KMS-11 (cell line): ENCODE results near the gene DSTN.

ENCODE experiments used
- H2AFZ ChIP-seq: fragments of 200-600 bp; sonication (generic); 2 replicates; pipeline ENCODE4 v1.6.1; 2016; ENCODE audit warnings: antibody characterized with exemption, mixed run types, low read depth
- H3K27ac ChIP-seq: fragments of 200-600 bp; sonication (generic); 2 replicates; pipeline ENCODE4 v1.6.1; 2016; ENCODE audit warnings: mild to moderate bottlenecking, mixed run types
- H3K27me3 ChIP-seq: fragments of 200-600 bp; sonication (generic); 2 replicates; pipeline ENCODE4 v1.6.1; 2017; ENCODE audit warnings: mild to moderate bottlenecking, low read depth, mixed run types, moderate library complexity; ENCODE audit not compliant: insufficient read depth
- H3K36me3 ChIP-seq: fragments of 200-600 bp; sonication (generic); 2 replicates; pipeline ENCODE4 v1.6.1; 2017; ENCODE audit warnings: mild to moderate bottlenecking, mixed run types; ENCODE audit not compliant: insufficient read depth
- H3K4me1 ChIP-seq: fragments of 200-600 bp; sonication (generic); 2 replicates; pipeline ENCODE4 v1.6.1; 2016; ENCODE audit warnings: mild to moderate bottlenecking, low read depth, mixed run types; ENCODE audit not compliant: poor library complexity, severe bottlenecking
- H3K4me2 ChIP-seq: fragments of 200-600 bp; sonication (generic); 2 replicates; pipeline ENCODE4 v1.7.0; 2016; ENCODE audit warnings: mild to moderate bottlenecking, mixed run types
- H3K4me3 ChIP-seq: fragments of 200-600 bp; sonication (generic); IDR thresholded peaks from 2 replicates; pipeline ENCODE4 v1.6.1; 2017; ENCODE audit warnings: low read depth, low read length, mixed read lengths; ENCODE audit not compliant: insufficient read depth
- H3K79me2 ChIP-seq: fragments of 200-600 bp; sonication (generic); 2 replicates; pipeline ENCODE4 v1.6.1; 2016; ENCODE audit warnings: low read depth, mixed run types; ENCODE audit not compliant: insufficient read depth
- H3K9ac ChIP-seq: fragments of 200-600 bp; sonication (generic); 2 replicates; pipeline ENCODE4 v1.6.1; 2016; ENCODE audit warnings: mild to moderate bottlenecking, mixed run types
- H4K20me1 ChIP-seq: fragments of 200-600 bp; sonication (generic); 2 replicates; pipeline ENCODE4 v1.6.1; 2016; ENCODE audit warnings: mild to moderate bottlenecking, mixed run types; ENCODE audit not compliant: insufficient read depth
- TF ChIP-seq, protein P1 (sequence below): fragments of 200-600 bp; sonication (generic); conservative IDR thresholded peaks from 2 replicates; pipeline ENCODE4 v1.6.1; 2017; ENCODE audit warnings: low read depth, mild to moderate bottlenecking, antibody characterized with exemption, low read length, moderate library complexity, mixed read lengths

Gene DSTN

DNA sequence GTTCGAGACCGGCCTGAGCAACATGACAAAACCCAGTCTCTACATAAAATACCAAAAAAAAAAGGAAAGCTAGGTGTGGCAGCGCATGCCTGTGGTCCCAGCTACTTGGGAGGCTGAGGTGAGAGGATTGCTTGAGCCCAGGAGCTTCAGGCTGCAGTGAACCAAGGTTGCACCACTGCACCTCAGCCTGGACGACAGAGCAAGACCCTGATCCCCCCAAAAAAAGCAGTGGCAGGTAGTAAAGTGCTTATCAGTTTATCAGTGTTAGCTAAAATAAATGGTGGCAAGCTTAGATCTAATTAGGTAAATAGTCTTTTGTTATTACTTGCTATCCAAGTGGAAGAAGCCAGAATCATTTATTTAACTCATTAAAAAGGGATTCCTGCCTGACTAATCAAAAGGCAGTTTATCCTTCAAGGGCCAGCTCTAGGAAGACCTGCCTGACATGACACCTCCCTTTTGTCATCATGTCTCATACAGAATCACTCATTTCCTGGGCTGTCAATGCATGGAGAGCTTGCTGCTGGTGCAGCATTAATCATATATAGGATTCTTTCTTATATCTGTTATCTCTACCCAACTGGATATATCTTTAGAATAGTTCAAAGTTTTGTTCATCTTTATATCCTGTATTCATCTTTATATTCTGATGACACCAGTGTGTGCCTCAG is 9.6 kb downstream of the DSTN start:
- H3K27ac ChIP-seq = no peak overlapping the region
- H3K36me3 ChIP-seq = no peaks in the 10 kb centered on the region
- H3K4me2 ChIP-seq = no peak overlapping the region
- H3K4me1 ChIP-seq = no peaks in the 10 kb centered on the region
- H2AFZ ChIP-seq = no peak overlapping the region
- H3K79me2 ChIP-seq = no peaks in the 10 kb centered on the region; the same call in 1 of the 2 replicates
- H4K20me1 ChIP-seq = no peaks in the 10 kb centered on the region
- no peak overlapping the region for H3K4me3 ChIP-seq
- H3K9ac ChIP-seq = no peak overlapping the region
- TF ChIP-seq, protein P1, sequence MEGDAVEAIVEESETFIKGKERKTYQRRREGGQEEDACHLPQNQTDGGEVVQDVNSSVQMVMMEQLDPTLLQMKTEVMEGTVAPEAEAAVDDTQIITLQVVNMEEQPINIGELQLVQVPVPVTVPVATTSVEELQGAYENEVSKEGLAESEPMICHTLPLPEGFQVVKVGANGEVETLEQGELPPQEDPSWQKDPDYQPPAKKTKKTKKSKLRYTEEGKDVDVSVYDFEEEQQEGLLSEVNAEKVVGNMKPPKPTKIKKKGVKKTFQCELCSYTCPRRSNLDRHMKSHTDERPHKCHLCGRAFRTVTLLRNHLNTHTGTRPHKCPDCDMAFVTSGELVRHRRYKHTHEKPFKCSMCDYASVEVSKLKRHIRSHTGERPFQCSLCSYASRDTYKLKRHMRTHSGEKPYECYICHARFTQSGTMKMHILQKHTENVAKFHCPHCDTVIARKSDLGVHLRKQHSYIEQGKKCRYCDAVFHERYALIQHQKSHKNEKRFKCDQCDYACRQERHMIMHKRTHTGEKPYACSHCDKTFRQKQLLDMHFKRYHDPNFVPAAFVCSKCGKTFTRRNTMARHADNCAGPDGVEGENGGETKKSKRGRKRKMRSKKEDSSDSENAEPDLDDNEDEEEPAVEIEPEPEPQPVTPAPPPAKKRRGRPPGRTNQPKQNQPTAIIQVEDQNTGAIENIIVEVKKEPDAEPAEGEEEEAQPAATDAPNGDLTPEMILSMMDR = no peak
- no peaks in the 10 kb centered on the region for H3K27me3 ChIP-seq

DNA sequence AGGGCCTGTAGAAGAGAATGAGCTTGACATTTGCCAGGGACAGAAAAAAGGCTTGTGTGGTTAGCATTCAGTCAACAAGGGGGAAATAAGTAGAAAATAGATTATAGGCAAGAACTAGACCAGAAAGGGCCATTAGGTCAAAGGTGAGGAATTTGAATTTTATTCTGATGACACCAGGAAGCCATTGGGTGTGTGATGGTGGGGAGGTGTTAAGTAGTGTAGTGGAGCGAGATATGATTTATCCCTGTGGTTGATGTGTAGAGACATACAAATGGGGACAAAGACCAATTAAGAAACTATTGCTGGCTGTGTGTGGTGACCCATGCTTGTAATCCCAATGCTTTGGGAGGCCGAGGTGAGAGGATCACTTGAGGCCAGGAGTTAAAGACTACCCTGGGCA is 11.0 kb downstream of the DSTN start:
- TF ChIP-seq, protein P1 = no peak
- Histone ChIP-seq H3K4me2 (no peak overlapping the region), H3K27ac (no peak overlapping the region), H3K9ac (no peak overlapping the region), H3K36me3 (no peaks in the 10 kb centered on the region), H3K4me3 (no peak overlapping the region), H3K79me2 (no peaks in the 10 kb centered on the region; the same call in 1 of the 2 replicates), H3K4me1 (no peaks in the 10 kb centered on the region), H4K20me1 (no peaks in the 10 kb centered on the region), H3K27me3 (no peaks in the 10 kb centered on the region), H2AFZ (no peak overlapping the region)

DNA sequence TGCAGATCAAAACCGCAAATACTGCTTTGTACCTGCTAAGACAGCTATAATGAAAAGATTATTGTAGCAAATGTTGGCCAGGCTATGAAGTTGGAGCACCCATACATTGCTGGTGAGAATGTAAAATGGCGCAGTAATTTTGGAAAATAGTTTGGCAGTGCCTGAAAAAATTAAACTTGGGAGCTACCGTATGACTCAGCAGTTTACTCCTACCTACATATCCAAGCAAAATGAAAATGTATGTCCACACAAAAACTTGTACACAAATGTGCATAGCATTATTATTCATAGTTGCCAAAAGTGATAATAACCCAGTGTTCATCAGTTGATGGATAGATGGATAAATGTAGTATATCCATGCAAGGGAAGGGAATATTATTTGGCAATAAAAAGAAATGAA is 13.3 kb downstream of the DSTN start:
- Histone ChIP-seq H3K4me2 (no peak overlapping the region), H3K36me3 (no peaks in the 10 kb centered on the region), H3K27me3 (no peaks in the 10 kb centered on the region), H3K9ac (no peak overlapping the region), H4K20me1 (no peaks in the 10 kb centered on the region), H3K79me2 (no peaks in the 10 kb centered on the region), H2AFZ (no peak overlapping the region), H3K4me1 (no peaks in the 10 kb centered on the region), H3K27ac (no peak overlapping the region), H3K4me3 (no peak overlapping the region)
- TF ChIP-seq, protein P1 = no peak

DNA sequence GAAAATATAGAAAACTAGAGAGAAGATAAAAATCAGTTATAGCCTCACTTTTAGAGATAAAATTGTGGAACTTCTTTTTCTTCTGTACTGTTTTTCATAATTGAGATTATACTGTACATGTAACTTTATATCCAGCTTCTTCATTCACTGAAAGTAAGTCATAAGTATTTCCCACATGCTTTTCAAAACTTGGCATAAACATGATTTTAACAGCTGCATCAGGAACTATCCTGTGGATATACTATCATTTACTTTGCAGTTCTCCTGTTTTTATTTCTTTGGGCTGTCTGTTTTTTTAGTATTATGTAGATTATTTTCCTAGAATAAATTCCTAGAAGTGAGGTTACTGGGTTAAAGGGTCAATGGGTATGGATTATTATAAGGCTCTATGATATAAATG is 14.8 kb downstream of the DSTN start:
- Histone ChIP-seq H3K36me3 (no peaks in the 10 kb centered on the region), H4K20me1 (no peaks in the 10 kb centered on the region), H3K9ac (no peak overlapping the region), H3K79me2 (no peaks in the 10 kb centered on the region), H3K27ac (no peak overlapping the region), H2AFZ (no peak overlapping the region), H3K4me1 (no peaks in the 10 kb centered on the region), H3K27me3 (no peaks in the 10 kb centered on the region), H3K4me3 (no peak overlapping the region), H3K4me2 (no peak overlapping the region)
- TF ChIP-seq, protein P1 = no peak
